ENCODE data around the gene MPO. TPM values are rescaled to one million over a fixed set of nuclear protein-coding genes. Genes with fewer than 3 reads are reported as not detected.

The MPO gene
- total and polyA plus RNA-seq, 12 donors: 0.07 to 2.5 (median 0.18) TPM; not detected in 2

GRCh38 chr17:58248955-58249269, 31.8 kb downstream of the MPO start:
- Histone ChIP-seq H3K27me3 (peaks cover 0 to 81% (median 57%) of the 10 kb centered on the region in 7 donors), H3K9me3 (no peaks in the 10 kb centered on the region), H3K27ac (no peak overlapping the region), H3K4me3 (peak overlapping the region in 3 of 10 donors; percentile 26 to 56 (median 56)), H3K36me3 (no peaks in the 10 kb centered on the region), H3K4me1 (peaks cover 0 to 11% (median 8%) of the 10 kb centered on the region in 9 donors)
- ATAC-seq: peak in 2 of 8 donors; percentile 13 to 32
- TF ChIP-seq CTCF (IDR thresholded peaks at IDR 0.05): no peak
- WGBS, 2 donors: 12 to 13% methylated on average over 10 of the region's 10 CpGs
- intact Hi-C loops (cut with DNase I): loop anchor here in 3 of 10 donors (5.0 to 10.0 kb wide), 3 partner anchors 196 to 753 kb away; no protein-coding TSS in a partner anchor
- no peak for DNase-seq

- no peak for ATAC-seq
- Histone ChIP-seq H3K9me3 (no peaks in the 10 kb centered on the region), H3K27me3 (peaks cover 0 to 84% (median 62%) of the 10 kb centered on the region in 7 donors), H3K36me3 (no peaks in the 10 kb centered on the region), H3K4me3 (no peak overlapping the region), H3K27ac (no peak overlapping the region), H3K4me1 (peaks cover 0 to 11% (median 8%) of the 10 kb centered on the region in 9 donors)
- intact Hi-C loops (cut with DNase I): loop anchor here in 3 of 10 donors (5.0 to 10.0 kb wide), 3 partner anchors 197 to 755 kb away; no protein-coding TSS in a partner anchor
- no peak for TF ChIP-seq CTCF (IDR thresholded peaks at IDR 0.05)
- no peak for DNase-seq
- 70 to 75% methylated on average over 10 of the region's 10 CpGs for WGBS, 2 donors
Observed at GRCh38 chr17:58247511-58248363, 33.0 kb downstream of the MPO start.

- peaks cover 0 to 11% (median 8%) of the 10 kb centered on the region in 9 donors for H3K4me1 ChIP-seq
- no peaks in the 10 kb centered on the region for H3K36me3 ChIP-seq
- peaks cover 0 to 83% (median 64%) of the 10 kb centered on the region in 7 donors for H3K27me3 ChIP-seq
- H3K4me3 ChIP-seq: no peak overlapping the region
- no peaks in the 10 kb centered on the region for H3K9me3 ChIP-seq
- WGBS, 2 donors: 74 to 75% methylated on average over 1 of the region's 1 CpG
- H3K27ac ChIP-seq: no peak overlapping the region
- DNase-seq (no peak), ATAC-seq (no peak)
- no peak for TF ChIP-seq CTCF (IDR thresholded peaks at IDR 0.05)
- intact Hi-C loops (cut with DNase I): loop anchor here in 3 of 10 donors (5.0 to 10.0 kb wide), 3 partner anchors 198 to 756 kb away; no protein-coding TSS in a partner anchor
Observed at GRCh38 chr17:58246781-58247180, 34.0 kb downstream of the MPO start.

- Histone ChIP-seq H3K9me3 (no peaks in the 10 kb centered on the region), H3K4me3 (no peak overlapping the region), H3K36me3 (no peaks in the 10 kb centered on the region), H3K27ac (no peak overlapping the region), H3K4me1 (peaks cover 0 to 11% (median 8%) of the 10 kb centered on the region in 9 donors), H3K27me3 (peaks cover 0 to 81% (median 65%) of the 10 kb centered on the region in 7 donors)
- ATAC-seq: no peak
- intact Hi-C loops (cut with DNase I): loop anchor here in 3 of 10 donors (5.0 to 10.0 kb wide), 3 partner anchors 199 to 756 kb away; no protein-coding TSS in a partner anchor
- WGBS, 2 donors: 77 to 78% methylated on average over 13 of the region's 13 CpGs
- TF ChIP-seq CTCF (IDR thresholded peaks at IDR 0.05): no peak
- no peak for DNase-seq
Observed at GRCh38 chr17:58246104-58246740, 34.5 kb downstream of the MPO start.

Measured in heart right ventricle (tissue), 16 donors.